HG02763 (cell line): ENCODE measurements around the gene ARHGEF28.

Source experiments
- ATAC-seq: cut with Tn5 transposase; IDR thresholded peaks from one replicate; pipeline ENCODE4 v1.9.1; 2021; ENCODE audit warnings: mild to moderate bottlenecking, moderate library complexity; ENCODE audit not compliant: unreplicated experiment

ARHGEF28 gene

DNA sequence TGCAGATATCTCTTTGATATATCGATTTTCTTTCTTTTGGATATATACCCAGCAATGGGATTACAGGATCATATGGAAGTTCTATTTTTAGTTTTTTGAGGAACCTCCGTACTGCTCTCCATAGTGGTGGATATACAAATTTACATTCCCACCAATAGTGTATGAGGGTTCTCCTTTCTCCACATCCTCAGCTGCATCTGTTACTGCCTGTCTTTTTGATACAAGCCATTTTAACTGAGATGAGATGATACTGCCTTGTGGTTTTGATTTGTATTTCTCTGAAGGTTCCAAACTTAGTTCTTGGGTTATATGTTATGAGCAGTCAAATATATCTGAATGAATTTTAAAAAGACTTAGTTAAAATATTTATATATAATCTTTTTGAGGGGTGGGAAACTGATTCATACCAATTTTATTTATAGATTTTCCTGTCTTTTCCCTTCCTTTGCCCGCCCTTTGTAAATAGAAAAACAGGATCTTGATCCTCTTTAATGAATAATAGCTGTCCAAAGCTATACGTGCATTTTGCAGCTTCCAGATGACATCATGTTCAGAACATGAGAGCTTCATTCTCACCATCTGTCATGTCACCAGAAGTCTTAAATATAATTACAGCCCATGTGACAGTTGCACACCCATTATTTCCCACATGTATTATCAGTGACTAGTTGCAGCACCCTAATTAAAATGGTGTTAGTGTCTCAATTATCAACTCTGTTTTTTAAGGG is 6.2 kb upstream of the ARHGEF28 start:
- ATAC-seq, result no peak

DNA sequence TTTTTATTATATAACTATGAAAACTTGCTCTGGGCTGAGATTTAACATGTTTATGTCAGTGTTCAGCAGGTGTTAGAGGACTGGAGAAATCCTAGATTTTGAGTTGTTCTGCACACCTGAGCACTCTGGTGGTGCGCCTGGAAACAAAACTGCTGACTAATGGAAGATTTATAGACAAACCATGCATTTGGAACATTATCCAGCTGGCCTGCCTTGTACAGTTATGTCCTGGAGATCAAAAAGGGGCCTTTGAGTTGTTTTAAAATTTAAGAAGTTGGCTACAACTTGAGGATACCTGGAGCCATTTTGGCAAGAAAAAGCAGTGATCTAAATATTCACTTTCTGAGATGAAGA is 5.7 kb upstream of the ARHGEF28 start:
- no peak for ATAC-seq

DNA sequence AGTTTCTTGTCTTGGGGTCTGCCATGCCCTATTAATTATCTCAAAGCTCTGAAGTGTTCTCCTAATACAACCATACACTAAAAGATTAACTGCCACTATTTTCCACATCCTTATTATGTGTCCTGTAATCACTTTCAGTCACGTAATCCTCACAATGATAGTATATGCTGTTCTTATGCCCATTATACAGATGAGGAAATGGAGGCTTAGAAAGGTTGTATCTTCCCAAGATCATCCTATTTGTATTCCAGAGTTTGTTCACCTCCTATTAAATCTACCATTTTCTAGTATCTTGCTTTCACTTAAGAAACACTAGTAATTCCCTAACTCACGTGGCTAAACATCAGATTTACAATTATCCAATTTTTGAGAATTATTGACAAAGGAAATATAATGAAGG is 2.9 kb upstream of the ARHGEF28 start:
- no peak for ATAC-seq

DNA sequence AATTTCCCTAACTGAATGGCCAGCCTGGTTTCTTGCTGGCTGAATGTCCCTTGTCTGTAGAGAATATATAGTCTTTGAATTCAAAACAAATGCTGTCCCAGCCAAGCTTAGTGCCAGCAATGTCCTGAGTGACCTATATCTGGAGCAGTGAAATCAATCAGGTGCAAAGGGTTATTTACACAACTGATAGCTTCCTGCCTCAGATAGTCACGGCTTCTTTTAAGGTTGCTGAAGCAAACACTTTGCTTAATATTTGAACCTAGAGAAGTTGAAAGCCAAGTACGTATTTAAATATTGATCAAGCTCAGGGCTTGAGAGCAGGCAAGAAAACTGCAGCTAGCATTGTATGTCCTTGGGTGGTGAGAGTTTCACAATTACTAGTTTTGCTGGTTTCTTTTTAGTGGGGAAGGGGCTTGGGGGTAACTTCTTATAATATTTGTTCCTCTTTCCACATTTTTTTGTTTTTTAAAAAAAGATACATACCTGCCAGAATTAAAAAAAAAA is 2.0 kb upstream of the ARHGEF28 start:
- ATAC-seq, result no peak

DNA sequence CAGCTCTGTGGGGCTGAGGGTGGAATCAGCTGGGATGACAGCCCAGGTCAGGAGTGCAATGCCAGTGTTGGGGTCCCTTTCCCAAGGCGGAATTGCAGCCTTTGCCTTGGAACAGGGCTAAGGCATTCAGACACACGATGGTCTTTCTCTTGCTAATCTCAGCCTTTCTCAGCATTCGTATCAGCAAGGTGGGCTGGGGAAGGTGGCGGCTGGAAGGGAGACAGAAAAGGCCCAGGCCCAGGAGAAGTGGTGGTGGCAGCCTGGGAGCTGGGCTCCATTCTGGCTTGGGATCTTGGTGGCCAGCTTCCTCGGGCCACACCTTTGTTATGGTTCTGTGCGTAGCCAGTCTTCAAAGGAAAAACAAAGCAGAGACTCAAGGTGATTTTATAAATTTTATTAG is 1.1 kb upstream of the ARHGEF28 start:
- ATAC-seq, result no peak

DNA sequence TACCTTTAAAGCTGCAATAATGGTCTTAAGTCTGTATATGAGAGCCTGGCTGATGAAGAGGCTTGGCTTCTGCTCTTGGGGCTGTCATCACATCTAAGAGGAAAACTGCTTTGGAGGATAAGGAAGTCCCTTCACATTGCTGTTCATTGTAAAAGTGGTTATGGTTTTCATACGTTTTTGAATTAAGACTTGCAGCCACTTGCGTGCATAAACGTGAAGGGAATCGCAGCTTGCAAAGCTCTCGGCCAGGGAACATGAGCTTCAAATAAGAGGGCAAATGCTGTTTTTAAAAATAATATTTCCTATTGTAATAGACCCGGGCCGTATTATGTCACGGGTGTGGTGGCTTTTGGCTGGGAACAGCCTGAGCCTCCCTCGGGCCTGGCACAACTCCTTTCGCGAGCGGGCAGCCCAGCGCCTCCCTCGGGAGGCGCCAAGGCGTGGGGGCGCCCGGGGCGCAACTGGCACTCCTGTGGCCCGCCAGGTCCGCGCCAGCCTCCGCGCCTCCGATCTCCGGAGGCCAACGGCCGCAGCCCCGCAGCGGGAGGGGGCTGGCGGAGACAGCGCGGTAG is 538 bp upstream of the ARHGEF28 start:
- ATAC-seq, result no peak

DNA sequence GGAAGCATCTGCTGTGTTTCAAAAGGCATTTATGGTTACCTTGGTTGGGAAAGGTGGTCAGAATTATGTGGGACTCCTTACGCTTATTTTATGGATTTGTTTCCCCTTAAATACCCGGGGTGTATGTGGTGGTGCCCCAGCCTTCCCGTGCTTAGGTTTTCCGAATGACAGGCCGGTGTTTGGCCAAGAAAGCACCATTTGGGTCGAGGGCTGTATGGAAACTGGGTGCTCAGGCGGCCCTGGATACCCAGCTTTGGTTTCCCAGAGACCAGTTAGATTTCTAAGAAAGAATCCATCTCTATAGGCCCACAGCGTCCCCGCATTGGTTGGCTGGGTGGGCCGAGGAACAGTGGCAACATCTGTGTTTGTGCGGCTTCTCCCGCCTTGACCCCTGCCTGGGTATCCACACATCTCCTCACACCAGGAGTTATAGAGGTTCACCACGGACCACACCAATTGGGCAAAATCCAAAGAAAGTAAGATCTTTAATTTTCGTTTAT is 868 bp downstream of the ARHGEF28 start:
- no peak for ATAC-seq

DNA sequence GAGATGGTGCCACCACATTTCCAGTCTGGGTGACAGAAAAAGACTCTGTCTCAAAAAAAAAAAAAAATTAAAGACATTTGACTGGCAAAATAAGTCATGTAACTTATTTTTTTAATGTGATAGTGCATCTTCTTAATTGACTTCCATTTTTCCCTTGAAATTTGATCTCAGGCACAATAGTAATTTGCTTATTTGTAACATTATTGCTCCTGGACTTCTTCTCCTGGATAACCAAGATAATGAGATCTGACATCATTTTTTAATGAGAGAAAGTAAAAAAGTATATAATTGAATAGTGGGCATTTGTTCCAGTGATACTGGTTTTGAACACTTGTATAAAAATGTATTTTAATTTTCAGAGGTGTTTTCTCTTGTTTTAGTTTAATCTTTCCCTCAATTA is 3.5 kb downstream of the ARHGEF28 start:
- no peak for ATAC-seq

DNA sequence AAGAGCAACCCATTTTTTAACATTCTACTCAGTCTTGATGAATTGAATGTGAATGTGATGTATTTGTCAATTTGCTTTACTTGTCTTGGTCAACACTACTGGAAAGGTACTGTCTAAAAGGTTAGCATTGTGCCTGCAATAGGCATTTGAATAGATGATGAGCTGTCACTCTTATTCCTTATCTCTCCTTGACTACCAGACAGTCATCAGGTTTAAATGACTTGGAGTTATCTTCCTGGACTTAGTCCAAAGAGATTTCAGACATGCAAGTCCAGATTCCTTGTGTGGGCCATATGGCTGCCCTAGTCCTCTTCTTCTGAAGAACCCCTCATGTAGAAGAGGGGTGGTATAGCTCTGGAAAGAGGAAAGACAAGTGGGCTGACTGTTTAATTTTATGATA is 4.8 kb downstream of the ARHGEF28 start:
- ATAC-seq, result no peak

DNA sequence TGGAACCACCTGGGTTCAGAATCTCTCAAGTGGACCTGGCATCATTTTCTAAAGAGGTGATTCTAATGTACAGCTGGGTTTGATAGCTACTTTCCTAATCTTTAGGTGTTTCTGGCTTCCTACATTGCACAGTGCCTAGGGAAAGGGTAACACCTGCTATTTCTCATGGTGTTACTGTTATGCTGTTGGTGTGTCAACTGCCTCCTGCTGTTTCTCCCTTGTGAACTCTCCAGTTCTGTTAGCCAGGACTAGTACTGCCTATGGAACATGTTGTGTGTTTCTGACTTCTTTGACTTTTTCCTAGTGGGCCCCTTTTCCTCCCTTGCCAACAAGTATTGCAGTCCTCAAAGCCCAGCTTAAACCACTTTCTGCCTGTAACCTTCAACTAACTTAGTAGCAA is 5.5 kb downstream of the ARHGEF28 start:
- ATAC-seq, result no peak

DNA sequence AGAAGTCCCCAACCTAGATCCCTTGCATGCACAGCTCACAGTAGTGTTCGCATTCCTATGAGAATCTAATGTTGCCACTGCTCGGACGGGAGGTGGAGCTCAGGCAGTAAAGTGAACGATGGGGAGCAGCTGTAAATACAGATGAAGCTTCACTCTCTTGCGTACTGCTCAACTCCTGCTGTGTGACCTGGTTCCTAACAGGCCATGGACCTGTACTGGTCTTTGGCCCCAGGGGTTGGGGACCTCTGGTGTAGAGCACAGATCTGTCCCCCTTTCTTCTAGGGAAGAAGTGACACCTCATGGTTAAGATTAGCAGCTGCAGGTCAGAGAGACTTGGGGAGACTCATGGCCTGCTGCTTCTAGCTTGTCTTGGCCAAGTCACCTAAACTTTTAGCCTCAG is 7.1 kb downstream of the ARHGEF28 start:
- ATAC-seq, result no peak

DNA sequence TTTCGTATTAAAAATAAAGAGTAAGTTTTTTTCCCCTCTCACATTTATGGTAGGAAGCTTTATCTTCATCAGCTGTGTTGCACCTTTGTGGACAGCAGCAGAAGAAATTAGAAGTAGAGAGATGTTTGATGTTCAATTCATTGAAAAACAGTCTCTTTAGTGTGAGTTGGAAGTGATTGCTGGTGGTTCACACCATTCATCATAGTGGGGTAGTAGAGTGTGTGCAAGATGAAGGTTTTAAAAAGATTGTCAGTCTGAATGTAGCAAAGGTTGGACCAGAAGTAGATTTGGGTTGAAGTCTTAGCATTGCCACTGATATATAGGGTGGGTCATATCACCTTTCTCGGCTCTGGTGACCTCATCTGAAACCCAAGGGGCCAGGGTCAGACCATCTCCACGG is 10.4 kb downstream of the ARHGEF28 start:
- ATAC-seq, result no peak

DNA sequence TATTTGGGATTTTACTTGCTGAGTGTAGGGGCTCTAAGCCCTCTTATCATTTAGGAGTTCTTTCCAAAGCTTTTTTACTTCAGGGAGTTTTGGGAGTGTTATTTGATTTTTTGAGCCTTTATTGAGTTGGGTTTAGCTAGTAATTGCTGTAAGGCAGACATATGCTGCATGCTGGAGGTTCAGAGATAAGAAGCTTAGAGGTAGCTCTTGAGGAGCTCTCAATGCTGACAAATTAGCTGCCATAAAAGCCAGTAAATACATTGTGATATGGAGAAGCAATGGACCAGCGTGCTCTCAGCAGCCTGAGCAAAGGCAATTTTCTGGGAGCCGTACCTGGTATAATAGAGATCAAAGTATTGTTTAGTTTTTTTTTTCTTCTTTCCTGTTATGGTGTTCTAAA is 11.6 kb downstream of the ARHGEF28 start:
- ATAC-seq, result no peak

DNA sequence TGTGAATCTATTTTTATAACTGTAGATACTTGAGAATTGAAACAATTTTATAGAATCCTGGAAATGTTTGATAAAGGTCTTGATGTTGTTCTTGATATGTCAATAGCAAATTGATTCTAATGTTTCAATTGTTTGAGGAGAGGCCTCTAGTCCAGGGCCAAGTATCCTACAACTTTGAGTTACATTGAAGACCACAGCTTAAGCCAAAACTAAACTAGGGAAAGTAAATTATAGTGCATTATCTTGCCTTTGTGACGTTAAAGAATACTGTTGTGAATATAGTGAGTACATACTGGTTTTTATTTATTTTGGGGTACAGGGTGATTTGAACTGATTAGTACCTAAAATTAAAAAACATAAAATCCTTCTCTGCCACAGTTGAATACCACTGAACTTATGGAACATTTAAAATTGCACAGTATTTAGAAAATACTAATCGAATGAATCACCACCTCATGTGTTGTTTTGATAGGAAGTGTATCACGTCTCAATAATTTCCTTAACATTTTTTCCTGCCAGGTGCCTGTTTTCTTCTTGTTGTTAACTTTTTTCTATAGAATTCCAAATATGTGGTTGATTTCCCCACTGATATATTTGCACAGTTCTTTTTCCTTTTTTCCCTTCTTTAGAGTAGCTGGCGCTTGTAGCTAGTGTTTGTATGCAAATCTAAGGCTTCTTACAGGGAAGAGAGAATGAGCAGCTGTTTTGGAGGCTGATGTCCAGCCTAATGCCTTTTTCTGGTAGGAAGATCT is 12.5 kb downstream of the ARHGEF28 start:
- ATAC-seq, result no peak

DNA sequence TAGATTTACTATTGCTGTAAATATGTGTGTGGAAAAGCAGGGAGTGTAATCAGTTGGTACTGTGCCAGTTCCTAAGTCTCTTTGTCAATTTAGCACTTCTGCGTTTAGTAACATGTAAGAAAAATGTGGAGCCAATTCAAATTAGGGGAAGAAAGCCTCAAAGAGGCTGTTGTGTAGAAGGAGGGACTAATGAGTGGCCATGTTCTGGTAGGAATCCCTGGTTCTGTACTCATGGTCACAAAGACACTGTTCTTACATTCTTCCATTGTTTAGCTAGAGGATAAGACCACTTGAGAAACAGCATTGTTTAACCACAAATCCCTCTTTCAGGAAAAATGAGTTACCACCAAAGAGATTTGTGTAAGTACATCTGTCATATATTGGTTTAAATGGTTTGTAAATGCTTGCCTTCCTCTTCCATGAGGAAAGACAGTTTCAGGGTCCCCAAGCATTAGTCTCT is 14.9 kb downstream of the ARHGEF28 start:
- ATAC-seq, result no peak

DNA sequence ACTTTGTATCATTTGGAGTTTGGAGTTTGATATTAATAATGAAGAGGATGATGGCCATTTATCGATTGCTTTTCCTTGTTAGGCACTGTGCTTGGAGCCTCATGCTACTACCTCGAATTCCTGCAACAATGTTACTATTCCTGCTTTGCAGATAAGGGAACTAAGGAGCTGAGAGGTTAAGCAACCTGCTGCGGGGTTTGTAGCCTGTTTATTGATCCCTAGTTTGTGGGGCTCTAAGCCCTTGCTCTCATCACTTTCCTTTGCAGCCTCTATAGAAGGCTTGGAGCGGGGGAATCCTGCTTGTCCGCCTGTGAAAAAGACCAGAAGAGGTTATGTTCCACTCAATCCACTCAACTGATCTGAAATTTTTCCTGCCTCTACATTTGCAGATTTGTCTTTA is 15.8 kb downstream of the ARHGEF28 start:
- ATAC-seq, result no peak

DNA sequence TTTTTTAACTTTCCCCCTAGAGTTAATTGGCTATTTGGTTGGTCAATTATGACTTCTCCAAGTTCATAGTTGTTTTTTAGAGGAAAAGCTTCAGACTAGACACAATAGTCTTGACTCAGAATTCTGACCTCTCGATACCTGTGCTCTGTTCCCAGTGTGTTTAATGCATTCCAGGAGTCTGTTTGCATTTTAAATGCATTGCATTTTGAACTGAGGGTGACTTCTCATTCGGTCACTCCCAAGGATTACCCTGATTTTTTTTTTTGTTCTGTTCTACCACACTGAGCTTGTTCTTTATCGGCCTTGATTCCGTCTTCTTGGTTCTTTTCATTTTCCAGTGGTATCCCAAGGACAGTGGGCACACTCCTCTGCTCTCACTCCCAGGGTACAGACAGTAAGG is 16.3 kb downstream of the ARHGEF28 start:
- ATAC-seq, result no peak

DNA sequence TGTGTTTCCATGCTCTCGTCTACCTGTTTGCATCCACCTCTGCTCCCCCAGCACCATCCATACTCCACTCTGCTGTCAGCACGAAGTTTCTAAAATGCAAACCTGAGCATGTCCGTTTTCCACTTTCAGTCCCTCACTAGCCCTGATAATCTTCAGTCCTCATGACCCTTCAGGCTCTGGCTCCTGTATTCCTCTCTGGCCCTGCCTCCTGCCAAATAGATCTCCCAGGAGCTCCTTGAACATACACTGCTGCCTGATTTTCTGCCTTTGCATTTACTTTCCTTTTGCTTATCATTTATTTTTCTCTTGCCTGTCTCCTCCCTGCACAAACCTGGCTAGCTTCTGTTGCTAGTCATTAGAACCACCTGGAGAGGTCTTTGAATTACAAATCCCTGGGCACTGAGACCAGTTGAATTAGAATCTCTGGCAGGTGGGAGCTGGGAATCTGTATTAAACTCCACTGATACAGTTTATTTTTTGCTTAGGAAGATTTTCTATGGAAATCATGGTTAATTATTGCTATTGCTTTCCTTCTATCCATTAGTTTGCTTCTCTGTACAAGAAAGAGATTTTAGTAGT is 18.5 kb downstream of the ARHGEF28 start:
- no peak for ATAC-seq

DNA sequence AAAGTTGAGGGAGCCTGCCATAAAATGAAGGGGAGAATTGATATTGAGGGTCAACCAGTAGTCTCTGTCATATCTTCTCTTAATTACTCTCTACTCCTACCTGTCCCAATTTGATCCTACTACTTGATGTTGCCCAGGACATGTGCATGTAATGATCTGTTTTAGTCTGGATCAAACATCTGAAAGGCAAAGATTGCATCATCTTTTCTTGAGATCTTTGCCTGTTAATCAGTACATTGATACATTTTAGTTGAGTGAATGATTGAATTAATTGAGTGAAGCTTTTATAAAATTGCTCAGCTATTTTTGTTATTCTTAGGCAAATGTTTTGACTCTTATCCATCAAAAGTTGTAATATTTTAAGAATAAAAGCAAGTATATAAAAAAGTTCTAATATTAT is 21.7 kb downstream of the ARHGEF28 start:
- no peak for ATAC-seq

DNA sequence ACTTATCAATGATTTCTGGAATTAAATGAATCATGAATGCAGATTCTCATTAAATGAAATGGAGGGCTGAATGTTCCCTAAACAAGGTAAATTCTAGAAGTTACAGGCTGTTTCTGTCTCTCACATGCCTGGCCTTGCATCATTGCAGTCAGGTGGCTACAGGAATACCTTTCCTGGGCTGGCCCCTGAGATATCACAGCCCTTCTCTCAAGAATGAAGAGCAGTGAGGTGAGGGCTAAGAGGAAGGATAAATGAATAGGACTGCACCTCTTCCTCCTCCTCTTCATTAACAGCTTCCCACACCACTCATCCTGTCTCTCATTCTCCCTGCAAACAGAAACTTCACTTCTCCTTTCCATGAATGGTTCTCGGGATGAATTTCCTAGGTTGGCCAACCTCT is 22.5 kb downstream of the ARHGEF28 start:
- ATAC-seq, result no peak

DNA sequence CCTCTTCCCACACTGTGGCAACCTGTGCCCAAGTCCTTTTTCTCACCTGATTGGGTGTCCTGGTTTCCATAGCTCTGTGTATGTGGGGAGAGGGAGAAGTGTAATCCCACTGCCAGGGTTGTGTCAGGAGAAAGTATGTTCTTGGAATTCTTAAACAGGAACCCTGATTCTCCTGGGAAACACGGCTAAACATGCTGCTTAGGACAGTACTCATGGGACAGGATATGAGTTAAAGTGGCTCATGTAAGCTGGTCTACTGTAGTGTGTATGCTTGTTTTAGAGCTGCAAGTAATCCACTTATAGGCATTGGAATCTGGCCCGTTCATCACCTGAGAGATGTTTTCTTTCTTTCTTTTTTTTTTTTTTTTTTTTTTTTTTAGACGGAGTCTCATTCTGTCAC is 23.9 kb downstream of the ARHGEF28 start:
- no peak for ATAC-seq

DNA sequence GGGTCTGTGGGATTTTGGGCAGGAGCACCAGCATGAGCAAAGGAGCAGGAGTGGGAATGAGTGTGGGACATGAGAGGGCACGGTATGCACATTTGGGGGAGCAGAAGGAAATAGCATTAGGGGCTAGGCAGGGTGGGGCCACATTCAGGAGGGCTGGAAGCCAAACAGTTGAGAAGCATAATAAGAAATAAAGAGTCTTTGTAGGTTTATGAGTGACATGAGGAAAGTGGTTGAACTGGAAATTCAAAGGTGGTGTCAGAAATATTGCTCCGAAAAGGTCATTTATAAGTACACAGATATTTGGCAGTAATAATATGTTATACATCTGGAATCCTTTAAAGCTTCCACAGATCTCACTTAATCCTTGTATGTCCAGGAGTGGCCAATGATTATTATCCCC is 26.4 kb downstream of the ARHGEF28 start:
- ATAC-seq, result no peak
